GM18505 (cell line): ENCODE results near the gene ELANE.
"Not testable (repeated sequence)": the region's sequence is repeated elsewhere in the genome, so short reads cannot be mapped to it uniquely, and the experiment has no call there.

ENCODE experiments used
- ATAC-seq: cut with Tn5 transposase; IDR thresholded peaks from one replicate; pipeline ENCODE4 v1.9.1; 2021; ENCODE audit not compliant: unreplicated experiment
- POLR2A ChIP-seq: IDR thresholded peaks from 4 replicates; pipeline ENCODE4 v1.6.1; 2011; ENCODE audit warnings: borderline replicate concordance; ENCODE audit not compliant: insufficient read depth, insufficient read length; ENCODE audit errors: extremely low read depth

The ELANE gene

GRCh38 chr19:810077-810855 lies 41.8 kb upstream of the ELANE start:
- no peak for ATAC-seq
- TF ChIP-seq POLR2A, result no peak

GRCh38 chr19:810883-811489 lies 41.1 kb upstream of the ELANE start:
- no peak for ATAC-seq
- TF ChIP-seq POLR2A, result peak; percentile 4

GRCh38 chr19:811506-812048 lies 40.5 kb upstream of the ELANE start:
- no peak for TF ChIP-seq POLR2A
- ATAC-seq, result no peak

- TF ChIP-seq POLR2A, result no peak
- no peak for ATAC-seq
Measured at GRCh38 chr19:812049-812746, 39.9 kb upstream of the ELANE start.

- no peak for ATAC-seq
- no peak for TF ChIP-seq POLR2A
Measured at GRCh38 chr19:812747-813218, 39.3 kb upstream of the ELANE start.

- no peak for ATAC-seq
Measured at GRCh38 chr19:813219-814151, 38.6 kb upstream of the ELANE start.

GRCh38 chr19:814152-815078 lies 37.7 kb upstream of the ELANE start:
- peak; percentile 6 for TF ChIP-seq POLR2A
- no peak for ATAC-seq

More at GRCh38 chr19:813219-814151, 38.6 kb upstream of the ELANE start:
- no peak for TF ChIP-seq POLR2A

GRCh38 chr19:815079-815774 lies 36.9 kb upstream of the ELANE start:
- ATAC-seq, result no peak
- no peak for TF ChIP-seq POLR2A

- ATAC-seq, result no peak
Measured at GRCh38 chr19:815775-816499, 36.2 kb upstream of the ELANE start.

GRCh38 chr19:816500-816857 lies 35.6 kb upstream of the ELANE start:
- no peak for TF ChIP-seq POLR2A
- ATAC-seq, result no peak

More at GRCh38 chr19:815775-816499, 36.2 kb upstream of the ELANE start:
- no peak for TF ChIP-seq POLR2A

- not testable (repeated sequence) for ATAC-seq
Measured at GRCh38 chr19:820212-820611, 31.9 kb upstream of the ELANE start.
